ENCODE results near the gene COX7A2L.

COX7A2L gene

DNA sequence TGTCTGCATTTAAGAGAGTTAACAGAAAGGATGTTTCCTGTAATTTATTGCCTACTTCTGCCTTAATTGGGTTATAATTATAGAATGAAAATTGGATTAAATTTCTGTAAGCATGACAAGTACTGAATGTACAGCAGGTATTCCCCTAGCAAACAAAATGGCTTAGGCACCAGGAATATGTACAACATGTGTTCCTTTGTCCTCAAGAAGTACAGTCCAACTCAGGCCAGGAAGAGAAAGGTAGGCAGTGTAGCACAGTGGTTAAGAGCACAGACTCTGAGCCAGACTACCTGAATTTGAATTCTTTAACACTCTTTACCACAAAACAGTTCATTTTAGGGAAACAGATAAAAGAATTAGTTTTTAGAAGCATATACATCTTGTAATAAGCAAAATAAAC, 43.1 kb downstream of the COX7A2L start:
- no peaks in the 10 kb centered on the region for H3K27me3 ChIP-seq (ENCODE audit: low read length)
- no peaks in the 10 kb centered on the region for H4K20me1 ChIP-seq (ENCODE audit: low read depth, low read length)
- no peaks in the 10 kb centered on the region for H3K9me2 ChIP-seq (replicated peaks; ENCODE audit: insufficient read depth, low read length)
- no peak overlapping the region for H3K4me3 ChIP-seq (ENCODE audit: insufficient read depth, low read length, poor library complexity, severe bottlenecking)
- TF ChIP-seq EZH2phosphoT487 (conservative IDR thresholded peaks at IDR 0.05; ENCODE audit: low read length), result no peak
- TF ChIP-seq, protein P1, sequence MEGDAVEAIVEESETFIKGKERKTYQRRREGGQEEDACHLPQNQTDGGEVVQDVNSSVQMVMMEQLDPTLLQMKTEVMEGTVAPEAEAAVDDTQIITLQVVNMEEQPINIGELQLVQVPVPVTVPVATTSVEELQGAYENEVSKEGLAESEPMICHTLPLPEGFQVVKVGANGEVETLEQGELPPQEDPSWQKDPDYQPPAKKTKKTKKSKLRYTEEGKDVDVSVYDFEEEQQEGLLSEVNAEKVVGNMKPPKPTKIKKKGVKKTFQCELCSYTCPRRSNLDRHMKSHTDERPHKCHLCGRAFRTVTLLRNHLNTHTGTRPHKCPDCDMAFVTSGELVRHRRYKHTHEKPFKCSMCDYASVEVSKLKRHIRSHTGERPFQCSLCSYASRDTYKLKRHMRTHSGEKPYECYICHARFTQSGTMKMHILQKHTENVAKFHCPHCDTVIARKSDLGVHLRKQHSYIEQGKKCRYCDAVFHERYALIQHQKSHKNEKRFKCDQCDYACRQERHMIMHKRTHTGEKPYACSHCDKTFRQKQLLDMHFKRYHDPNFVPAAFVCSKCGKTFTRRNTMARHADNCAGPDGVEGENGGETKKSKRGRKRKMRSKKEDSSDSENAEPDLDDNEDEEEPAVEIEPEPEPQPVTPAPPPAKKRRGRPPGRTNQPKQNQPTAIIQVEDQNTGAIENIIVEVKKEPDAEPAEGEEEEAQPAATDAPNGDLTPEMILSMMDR (IDR thresholded peaks at IDR 0.05; ENCODE audit: insufficient read depth, low read length, poor library complexity, severe bottlenecking), result no peak
- H3K36me3 ChIP-seq (ENCODE audit: low read length), result no peaks in the 10 kb centered on the region; the same call in 1 of the 2 replicates
- H3K9ac ChIP-seq (ENCODE audit: low read length), result no peak overlapping the region
- H3F3A ChIP-seq (ENCODE audit: insufficient read depth), result no peaks in the 10 kb centered on the region
- H2AFZ ChIP-seq (ENCODE audit: low read depth, low read length, severe bottlenecking), result no peak overlapping the region
- no peaks in the 10 kb centered on the region for H3K9me3 ChIP-seq (ENCODE audit: insufficient read depth, low read length)
- no peaks in the 10 kb centered on the region for H3K79me2 ChIP-seq (ENCODE audit: insufficient read depth, low read length)
- H3K27ac ChIP-seq (ENCODE audit: low read depth, low read length), result no peak overlapping the region
- no peak overlapping the region for H3K4me2 ChIP-seq (ENCODE audit: low read depth, low read length, poor library complexity, severe bottlenecking)

DNA sequence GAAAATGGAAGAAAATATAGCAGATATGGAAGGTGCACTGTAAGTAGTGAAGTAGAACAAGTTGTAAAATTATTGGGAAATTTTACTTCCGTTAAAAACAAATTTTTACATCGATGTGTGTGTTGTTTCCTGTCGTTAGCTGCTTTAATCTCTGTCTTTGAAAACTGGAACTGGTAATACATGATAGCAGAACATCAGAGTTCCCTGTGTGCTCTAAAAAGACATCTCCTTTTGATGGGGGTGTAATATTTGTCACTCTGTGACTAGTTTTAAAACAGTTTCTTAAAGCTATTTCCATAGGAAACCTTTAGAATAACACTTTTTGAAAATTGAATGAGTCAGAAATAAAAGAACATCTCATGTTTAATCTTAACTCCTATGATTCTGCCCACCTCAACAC, 43.5 kb downstream of the COX7A2L start:
- Histone ChIP-seq H3K9me2 (replicated peaks; ENCODE audit: insufficient read depth, low read length) (no peaks in the 10 kb centered on the region), H3K36me3 (ENCODE audit: low read length) (no peaks in the 10 kb centered on the region; the same call in 1 of the 2 replicates), H4K20me1 (ENCODE audit: low read depth, low read length) (no peaks in the 10 kb centered on the region), H3K4me2 (ENCODE audit: low read depth, low read length, poor library complexity, severe bottlenecking) (no peak overlapping the region), H2AFZ (ENCODE audit: low read depth, low read length, severe bottlenecking) (no peak overlapping the region), H3K9ac (ENCODE audit: low read length) (no peak overlapping the region), H3K79me2 (ENCODE audit: insufficient read depth, low read length) (no peaks in the 10 kb centered on the region), H3K27ac (ENCODE audit: low read depth, low read length) (no peak overlapping the region), H3K27me3 (ENCODE audit: low read length) (no peaks in the 10 kb centered on the region), H3K4me3 (ENCODE audit: insufficient read depth, low read length, poor library complexity, severe bottlenecking) (no peak overlapping the region), H3K9me3 (ENCODE audit: insufficient read depth, low read length) (no peaks in the 10 kb centered on the region), H3F3A (ENCODE audit: insufficient read depth) (no peaks in the 10 kb centered on the region)
- no peak for TF ChIP-seq EZH2phosphoT487 (conservative IDR thresholded peaks at IDR 0.05; ENCODE audit: low read length)
- TF ChIP-seq, protein P1 (IDR thresholded peaks at IDR 0.05; ENCODE audit: insufficient read depth, low read length, poor library complexity, severe bottlenecking), result no peak

GRCh38 chr2:42316910-42317309, 44.1 kb downstream of the COX7A2L start:
- no peaks in the 10 kb centered on the region; the same call in 1 of the 2 replicates for H3K36me3 ChIP-seq (ENCODE audit: low read length)
- no peak overlapping the region for H3K9ac ChIP-seq (ENCODE audit: low read length)
- H3F3A ChIP-seq (ENCODE audit: insufficient read depth), result no peaks in the 10 kb centered on the region
- H3K27me3 ChIP-seq (ENCODE audit: low read length), result no peaks in the 10 kb centered on the region
- H3K4me3 ChIP-seq (ENCODE audit: insufficient read depth, low read length, poor library complexity, severe bottlenecking), result no peak overlapping the region
- H3K27ac ChIP-seq (ENCODE audit: low read depth, low read length), result no peak overlapping the region
- no peak overlapping the region for H2AFZ ChIP-seq (ENCODE audit: low read depth, low read length, severe bottlenecking)
- no peak overlapping the region for H3K4me2 ChIP-seq (ENCODE audit: low read depth, low read length, poor library complexity, severe bottlenecking)
- H3K9me3 ChIP-seq (ENCODE audit: insufficient read depth, low read length), result no peaks in the 10 kb centered on the region
- H4K20me1 ChIP-seq (ENCODE audit: low read depth, low read length), result no peaks in the 10 kb centered on the region
- H3K79me2 ChIP-seq (ENCODE audit: insufficient read depth, low read length), result no peaks in the 10 kb centered on the region
- H3K9me2 ChIP-seq (replicated peaks; ENCODE audit: insufficient read depth, low read length), result no peaks in the 10 kb centered on the region
- no peak for TF ChIP-seq EZH2phosphoT487 (conservative IDR thresholded peaks at IDR 0.05; ENCODE audit: low read length)
- TF ChIP-seq, protein P1 (IDR thresholded peaks at IDR 0.05; ENCODE audit: insufficient read depth, low read length, poor library complexity, severe bottlenecking), result no peak

Measured in SU-DHL-6 (cell line).